Keratinocyte (primary cell): ENCODE data around the gene SCO1.

Source experiments
- EZH2 ChIP-seq: IDR thresholded peaks from one replicate; pipeline ENCODE4 v1.6.1; 2012; ENCODE audit warnings: inconsistent platforms, mild to moderate bottlenecking, low read length, moderate library complexity
- TF ChIP-seq, protein P1 (sequence below), 3 experiments: IDR thresholded peaks in 1 of 3; conservative IDR thresholded peaks in 1 of 3; optimal IDR thresholded peaks in 1 of 3; 2 replicates in 2 of 3; 3 replicates in 1 of 3; pipeline versions ENCODE3 to v1.5.1; 2011; ENCODE audit warnings: low read length in 3 of 3, mild to moderate bottlenecking in 3 of 3, moderate library complexity in 2 of 3, control low read depth in 1 of 3, inconsistent platforms in 1 of 3; ENCODE audit not compliant: insufficient read depth in 2 of 3; ENCODE audit errors: extremely low read depth in 1 of 3

DNA sequence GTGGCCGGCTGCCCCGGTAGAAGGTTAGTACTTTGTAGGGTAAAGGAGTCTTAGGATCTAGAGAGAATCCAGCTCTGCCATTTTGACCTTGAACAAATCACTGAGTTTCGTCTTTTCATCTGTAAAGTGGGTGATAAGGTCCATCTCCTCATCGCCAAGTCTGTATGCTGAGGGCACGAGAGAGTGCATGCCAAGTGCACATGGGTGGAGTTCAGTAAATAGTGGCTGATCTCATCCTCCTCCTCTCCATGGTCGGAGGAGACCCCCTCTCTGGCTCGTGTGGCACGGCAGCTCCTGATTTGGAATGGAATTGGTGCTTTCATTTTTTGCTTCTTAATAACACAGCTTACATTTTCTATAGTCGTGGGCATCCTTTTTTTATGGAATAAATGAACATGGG lies 70.9 kb downstream of the SCO1 start:
- TF ChIP-seq, protein P1, sequence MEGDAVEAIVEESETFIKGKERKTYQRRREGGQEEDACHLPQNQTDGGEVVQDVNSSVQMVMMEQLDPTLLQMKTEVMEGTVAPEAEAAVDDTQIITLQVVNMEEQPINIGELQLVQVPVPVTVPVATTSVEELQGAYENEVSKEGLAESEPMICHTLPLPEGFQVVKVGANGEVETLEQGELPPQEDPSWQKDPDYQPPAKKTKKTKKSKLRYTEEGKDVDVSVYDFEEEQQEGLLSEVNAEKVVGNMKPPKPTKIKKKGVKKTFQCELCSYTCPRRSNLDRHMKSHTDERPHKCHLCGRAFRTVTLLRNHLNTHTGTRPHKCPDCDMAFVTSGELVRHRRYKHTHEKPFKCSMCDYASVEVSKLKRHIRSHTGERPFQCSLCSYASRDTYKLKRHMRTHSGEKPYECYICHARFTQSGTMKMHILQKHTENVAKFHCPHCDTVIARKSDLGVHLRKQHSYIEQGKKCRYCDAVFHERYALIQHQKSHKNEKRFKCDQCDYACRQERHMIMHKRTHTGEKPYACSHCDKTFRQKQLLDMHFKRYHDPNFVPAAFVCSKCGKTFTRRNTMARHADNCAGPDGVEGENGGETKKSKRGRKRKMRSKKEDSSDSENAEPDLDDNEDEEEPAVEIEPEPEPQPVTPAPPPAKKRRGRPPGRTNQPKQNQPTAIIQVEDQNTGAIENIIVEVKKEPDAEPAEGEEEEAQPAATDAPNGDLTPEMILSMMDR (optimal IDR thresholded peaks at IDR 0.05 in 1 of 3, IDR thresholded peaks at IDR 0.05 in 1 of 3, conservative IDR thresholded peaks at IDR 0.05 in 1 of 3; ENCODE audit: extremely low read depth in 1 of 3, insufficient read depth in 2 of 3, low read length in 3 of 3), result no peak
- no peak for TF ChIP-seq EZH2
